ENCODE data around the gene MVP.
"Not testable (repeated sequence)": the region's sequence is repeated elsewhere in the genome, so short reads cannot be mapped to it uniquely, and the experiment has no call there.

The MVP gene

DNA sequence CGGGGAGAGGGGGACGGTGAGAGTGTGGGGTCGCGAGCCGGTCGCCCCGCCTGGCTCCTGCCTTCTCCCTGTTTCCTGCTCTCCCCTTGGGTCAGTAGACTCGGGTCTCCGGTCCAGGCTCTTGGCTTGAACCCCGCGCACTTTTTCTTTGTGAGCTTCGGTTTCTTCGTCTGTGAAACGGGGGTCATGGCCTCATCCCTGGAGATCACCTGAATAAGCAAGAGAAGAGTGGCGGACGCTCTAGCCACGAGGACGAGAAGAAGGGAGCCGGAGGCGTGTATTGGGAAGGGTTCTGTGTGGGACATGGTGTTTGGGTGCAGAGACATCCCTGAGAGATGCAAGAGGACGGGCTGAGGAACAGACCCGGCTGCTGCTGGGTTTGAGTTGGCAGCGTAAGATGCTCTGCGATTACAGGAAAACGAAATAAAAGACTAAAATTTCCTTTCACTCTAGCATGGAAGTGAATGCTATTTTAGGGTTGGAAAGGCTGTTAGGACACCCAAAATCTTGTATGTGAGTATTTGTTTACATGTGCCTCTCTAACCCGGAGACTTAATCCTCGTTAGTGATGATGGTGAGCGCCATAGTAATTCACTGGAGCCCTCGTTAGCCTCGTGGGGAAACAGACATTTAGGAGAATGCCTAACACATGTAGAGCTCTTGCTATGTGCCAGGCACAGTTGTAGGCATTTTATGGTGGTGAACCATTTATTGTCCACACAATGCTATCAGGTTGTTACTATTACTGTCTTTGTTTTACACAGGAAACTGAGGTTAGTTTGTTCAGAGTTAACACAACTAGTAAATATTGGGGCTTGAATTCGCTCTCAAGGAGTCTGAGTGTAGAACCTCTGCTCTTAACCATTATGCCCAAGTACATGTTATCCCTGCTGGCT lies 29.1 kb upstream of the MVP start:
- no peak for TF ChIP-seq ZNF274 (IDR thresholded peaks at IDR 0.05; ENCODE audit: low read depth, low read length)

GRCh38 chr16:29791845-29792807 lies 28.1 kb upstream of the MVP start:
- H3K4me3 ChIP-seq (ENCODE audit: low read length) = peak overlapping the region; percentile 76
- no peak for TF ChIP-seq ZNF274 (IDR thresholded peaks at IDR 0.05; ENCODE audit: low read depth, low read length)

More for the DNA sequence above, 29.1 kb upstream of the MVP start:
- peak overlapping the region; percentile 76 for H3K4me3 ChIP-seq (ENCODE audit: low read length)

- not testable (repeated sequence) for H3K4me3 ChIP-seq (ENCODE audit: low read length)
Measured at GRCh38 chr16:29793153-29793552, 27.1 kb upstream of the MVP start.

DNA sequence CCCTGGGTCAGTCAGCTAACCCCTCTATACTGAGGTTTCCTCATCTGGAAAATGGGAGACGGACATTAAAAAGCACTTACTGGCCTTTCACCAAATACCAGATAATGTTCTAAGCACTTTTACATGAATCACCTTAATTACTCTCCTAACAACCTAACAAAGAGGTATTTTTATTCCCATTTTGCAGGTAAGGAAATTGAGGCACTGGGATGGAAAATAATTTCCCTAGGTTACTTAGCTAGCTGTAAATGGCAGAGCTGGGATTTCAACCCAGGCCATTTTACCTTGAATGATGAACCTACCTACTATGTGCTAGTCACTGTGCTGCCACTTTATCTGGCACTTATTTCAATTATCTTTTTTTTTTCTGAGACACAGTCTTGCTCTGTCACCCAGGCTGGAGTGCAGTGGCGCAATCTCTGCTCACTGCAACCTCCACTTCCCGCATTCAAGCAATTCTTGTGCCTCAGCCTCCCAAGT lies 26.0 kb upstream of the MVP start:
- no peak overlapping the region for H3K4me3 ChIP-seq (ENCODE audit: low read length)
- no peak for TF ChIP-seq ZNF274 (IDR thresholded peaks at IDR 0.05; ENCODE audit: low read depth, low read length)

GRCh38 chr16:29802416-29802935 lies 17.8 kb upstream of the MVP start:
- no peak for TF ChIP-seq ZNF274 (IDR thresholded peaks at IDR 0.05; ENCODE audit: low read depth, low read length)

GRCh38 chr16:29804020-29804419 lies 16.2 kb upstream of the MVP start:
- no peak for TF ChIP-seq ZNF274 (IDR thresholded peaks at IDR 0.05; ENCODE audit: low read depth, low read length)
- H3K4me3 ChIP-seq (ENCODE audit: low read length) = no peak overlapping the region

More at GRCh38 chr16:29802416-29802935, 17.8 kb upstream of the MVP start:
- H3K4me3 ChIP-seq (ENCODE audit: low read length) = no peak overlapping the region

DNA sequence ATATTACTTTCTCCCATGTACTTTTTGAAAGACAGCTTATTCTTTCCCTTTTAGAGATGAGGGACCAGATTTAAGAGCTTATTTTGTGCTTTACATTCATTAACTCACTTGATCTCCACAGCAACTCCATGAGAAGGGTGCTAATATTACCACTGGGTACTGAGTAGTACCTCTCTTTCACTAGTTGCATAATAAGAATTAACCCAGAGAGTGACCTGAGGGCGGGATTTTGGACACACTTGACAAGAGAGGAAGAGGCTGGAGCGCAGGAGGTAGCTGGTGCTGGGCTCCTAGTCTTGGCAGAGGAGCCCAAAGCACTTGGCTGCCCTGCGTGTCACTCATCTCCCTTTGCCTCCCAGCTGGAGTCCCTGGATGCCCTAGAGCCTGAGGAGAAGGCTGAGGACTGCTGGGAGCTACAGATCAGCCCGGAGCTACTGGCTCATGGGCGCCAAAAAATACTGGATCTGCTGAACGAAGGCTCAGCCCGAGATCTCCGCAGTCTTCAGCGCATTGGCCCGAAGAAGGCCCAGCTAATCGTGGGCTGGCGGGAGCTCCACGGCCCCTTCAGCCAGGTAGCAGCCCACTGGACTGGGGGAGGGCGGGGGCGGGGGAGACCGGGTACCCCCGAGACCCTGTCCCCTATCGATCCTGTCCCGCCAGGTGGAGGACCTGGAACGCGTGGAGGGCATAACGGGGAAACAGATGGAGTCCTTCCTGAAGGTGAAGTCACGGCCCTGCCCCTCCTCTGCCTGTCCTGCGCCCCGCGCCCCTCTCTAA lies 15.6 kb upstream of the MVP start:
- TF ChIP-seq ZNF274 (IDR thresholded peaks at IDR 0.05; ENCODE audit: low read depth, low read length) = no peak
- H3K4me3 ChIP-seq (ENCODE audit: low read length) = peak overlapping the region; percentile 78

DNA sequence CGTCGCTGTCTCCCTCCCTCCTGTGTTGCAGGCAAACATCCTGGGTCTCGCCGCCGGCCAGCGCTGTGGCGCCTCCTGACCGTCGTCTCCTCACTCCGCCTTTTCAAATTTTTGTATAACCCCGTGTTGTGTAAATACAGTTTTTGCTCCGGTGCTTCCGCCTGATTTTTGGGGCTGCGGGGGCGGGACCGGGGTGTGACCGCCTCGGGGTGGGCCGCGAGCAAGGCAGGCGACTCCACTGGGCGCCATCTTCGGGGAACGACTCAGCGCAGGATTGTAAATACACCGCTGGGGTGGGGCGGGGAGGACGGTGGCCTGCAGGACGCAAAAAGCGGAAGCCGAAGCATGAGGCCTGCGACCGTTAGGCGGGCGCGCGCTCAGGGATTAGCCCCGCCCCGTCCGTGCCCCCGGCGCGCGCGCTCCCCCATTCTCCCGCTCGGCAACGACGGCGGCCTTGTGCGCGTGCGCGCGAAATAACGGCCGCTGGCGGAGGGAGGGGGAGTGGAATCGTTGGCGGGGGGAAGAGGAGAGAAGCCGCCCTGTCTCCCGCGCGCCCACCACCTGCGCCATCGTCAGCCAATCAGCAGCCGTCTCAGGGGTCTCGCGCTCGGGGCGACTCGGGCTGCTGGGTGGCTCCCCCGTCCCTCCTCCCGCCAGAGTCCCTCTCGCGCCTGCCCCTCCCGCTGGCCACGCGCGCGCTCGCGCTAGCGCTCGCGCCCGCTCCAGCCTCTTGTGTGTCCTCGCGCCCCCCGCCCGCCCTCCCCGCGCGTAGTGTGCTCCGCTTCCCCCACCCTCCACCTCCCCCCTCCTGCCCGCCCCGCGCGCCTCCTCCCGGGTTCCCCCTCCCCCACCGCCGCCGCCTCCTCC lies 14.8 kb upstream of the MVP start:
- H3K4me3 ChIP-seq (ENCODE audit: low read length) = peak overlapping the region; percentile 78
- TF ChIP-seq ZNF274 (IDR thresholded peaks at IDR 0.05; ENCODE audit: low read depth, low read length) = no peak

DNA sequence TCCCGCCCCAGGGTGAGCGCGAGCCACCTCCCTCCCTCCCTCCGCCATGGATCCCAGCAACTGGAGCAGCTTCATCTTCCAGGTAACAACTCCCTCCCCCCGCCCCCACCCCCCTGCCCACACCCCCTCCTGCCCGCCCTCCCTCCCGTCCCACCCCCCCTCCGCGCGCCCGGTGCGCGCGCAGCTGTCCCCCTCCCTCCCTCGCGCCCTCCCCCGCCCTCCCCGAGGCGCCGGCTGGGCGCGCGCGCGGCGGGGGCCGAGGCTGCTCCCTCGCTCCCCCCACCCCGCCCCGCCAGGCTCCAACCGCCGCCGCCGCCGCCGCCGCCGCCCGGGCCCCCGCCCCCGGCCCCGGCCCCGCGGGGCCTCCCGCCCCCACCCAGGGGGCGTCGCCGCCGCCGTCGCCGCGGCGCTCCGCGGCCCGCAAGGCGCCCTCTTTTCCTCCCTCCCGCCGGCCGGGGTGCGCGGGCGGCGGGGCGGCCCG lies 14.1 kb upstream of the MVP start, which contains the start of gene MAZ:
MAZ (plus strand) TSS at position 431 of the 481 bp plus-strand sequence. CDS start 173 bp downstream, outside the sequence.
- TF ChIP-seq ZNF274 (IDR thresholded peaks at IDR 0.05; ENCODE audit: low read depth, low read length) = no peak
- peak within 1 kb of the TSS; percentile 77 for H3K4me3 ChIP-seq (ENCODE audit: low read length)

DNA sequence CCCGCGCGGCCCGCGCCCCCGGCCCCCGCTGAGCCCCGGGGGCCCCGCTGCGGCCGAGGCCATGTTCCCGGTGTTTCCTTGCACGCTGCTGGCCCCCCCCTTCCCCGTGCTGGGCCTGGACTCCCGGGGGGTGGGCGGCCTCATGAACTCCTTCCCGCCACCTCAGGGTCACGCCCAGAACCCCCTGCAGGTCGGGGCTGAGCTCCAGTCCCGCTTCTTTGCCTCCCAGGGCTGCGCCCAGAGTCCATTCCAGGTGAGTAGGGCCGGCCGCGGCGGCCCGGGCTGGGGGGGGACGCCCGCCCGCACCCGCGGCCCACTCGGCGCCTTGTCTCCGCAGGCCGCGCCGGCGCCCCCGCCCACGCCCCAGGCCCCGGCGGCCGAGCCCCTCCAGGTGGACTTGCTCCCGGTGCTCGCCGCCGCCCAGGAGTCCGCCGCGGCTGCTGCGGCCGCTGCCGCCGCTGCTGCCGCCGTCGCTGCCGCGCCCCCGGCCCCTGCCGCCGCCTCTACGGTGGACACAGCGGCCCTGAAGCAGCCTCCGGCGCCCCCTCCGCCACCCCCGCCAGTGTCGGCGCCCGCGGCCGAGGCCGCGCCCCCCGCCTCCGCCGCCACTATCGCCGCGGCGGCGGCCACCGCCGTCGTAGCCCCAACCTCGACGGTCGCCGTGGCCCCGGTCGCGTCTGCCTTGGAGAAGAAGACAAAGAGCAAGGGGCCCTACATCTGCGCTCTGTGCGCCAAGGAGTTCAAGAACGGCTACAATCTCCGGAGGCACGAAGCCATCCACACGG lies 13.4 kb upstream of the MVP start:
- H3K4me3 ChIP-seq (ENCODE audit: low read length) = peak overlapping the region; percentile 77
- TF ChIP-seq ZNF274 (IDR thresholded peaks at IDR 0.05; ENCODE audit: low read depth, low read length) = no peak

GRCh38 chr16:29807426-29808218 lies 12.6 kb upstream of the MVP start:
- TF ChIP-seq ZNF274 (IDR thresholded peaks at IDR 0.05; ENCODE audit: low read depth, low read length) = no peak
- H3K4me3 ChIP-seq (ENCODE audit: low read length) = peak overlapping the region; percentile 77
